NK-92 treated with Interleukin-12 subunit alpha and Interleukin-12 subunit beta, amount 100 ng/mL, for 24 hours (cell line): ENCODE measurements around the gene MRFAP1.
"Not testable (repeated sequence)": the region's sequence is repeated elsewhere in the genome, so short reads cannot be mapped to it uniquely, and the experiment has no call there.

Experiments
- DNase-seq: peaks from one replicate; lab custom pipeline; 2025; lab: John Stamatoyannopoulos, UW

Gene MRFAP1

DNA sequence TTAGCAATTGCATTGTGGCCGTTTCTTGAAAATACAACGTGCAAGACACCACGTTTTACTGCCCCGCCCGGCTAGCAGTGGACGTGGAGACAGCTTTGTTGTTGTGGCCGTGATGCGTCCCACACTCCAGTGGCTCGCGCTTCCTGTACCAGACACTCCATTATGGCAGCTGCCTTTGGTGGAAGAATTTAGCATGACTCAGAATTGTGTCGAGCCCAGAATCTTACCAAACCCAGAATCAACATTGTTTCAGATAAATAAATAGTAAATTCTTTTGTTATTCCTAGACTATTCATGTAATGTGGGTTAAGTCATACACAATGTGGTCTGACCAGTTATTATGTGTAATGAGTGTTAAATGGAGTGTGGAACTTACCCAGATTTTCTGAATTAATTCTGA is 27.9 kb downstream of the MRFAP1 start:
- DNase-seq: no peak

DNA sequence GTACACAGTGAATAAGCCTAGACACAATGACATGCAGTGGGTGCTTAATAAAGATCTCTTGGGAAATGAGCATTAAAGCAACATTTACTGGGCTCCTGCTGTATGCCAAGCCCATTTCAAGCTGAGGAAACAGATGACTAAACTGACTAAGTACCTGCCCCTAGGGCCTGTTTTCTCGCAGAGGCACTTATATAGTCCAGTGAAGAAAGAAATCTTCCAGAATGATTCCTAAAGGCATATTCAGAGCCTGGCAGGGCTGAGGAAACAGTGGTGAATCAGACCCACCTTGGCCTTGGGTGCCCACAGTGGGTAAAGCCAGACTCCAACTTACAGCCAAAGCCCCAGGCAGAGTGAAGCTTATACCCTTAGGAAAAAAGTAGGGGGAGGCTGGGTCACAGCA is 31.2 kb downstream of the MRFAP1 start:
- DNase-seq: no peak

GRCh38 chr4:6672131-6672530 is 31.6 kb downstream of the MRFAP1 start:
- DNase-seq: no peak

GRCh38 chr4:6672541-6673190 is 32.2 kb downstream of the MRFAP1 start:
- not testable (repeated sequence) for DNase-seq

GRCh38 chr4:6673191-6673659 is 32.7 kb downstream of the MRFAP1 start:
- DNase-seq: not testable (repeated sequence)

DNA sequence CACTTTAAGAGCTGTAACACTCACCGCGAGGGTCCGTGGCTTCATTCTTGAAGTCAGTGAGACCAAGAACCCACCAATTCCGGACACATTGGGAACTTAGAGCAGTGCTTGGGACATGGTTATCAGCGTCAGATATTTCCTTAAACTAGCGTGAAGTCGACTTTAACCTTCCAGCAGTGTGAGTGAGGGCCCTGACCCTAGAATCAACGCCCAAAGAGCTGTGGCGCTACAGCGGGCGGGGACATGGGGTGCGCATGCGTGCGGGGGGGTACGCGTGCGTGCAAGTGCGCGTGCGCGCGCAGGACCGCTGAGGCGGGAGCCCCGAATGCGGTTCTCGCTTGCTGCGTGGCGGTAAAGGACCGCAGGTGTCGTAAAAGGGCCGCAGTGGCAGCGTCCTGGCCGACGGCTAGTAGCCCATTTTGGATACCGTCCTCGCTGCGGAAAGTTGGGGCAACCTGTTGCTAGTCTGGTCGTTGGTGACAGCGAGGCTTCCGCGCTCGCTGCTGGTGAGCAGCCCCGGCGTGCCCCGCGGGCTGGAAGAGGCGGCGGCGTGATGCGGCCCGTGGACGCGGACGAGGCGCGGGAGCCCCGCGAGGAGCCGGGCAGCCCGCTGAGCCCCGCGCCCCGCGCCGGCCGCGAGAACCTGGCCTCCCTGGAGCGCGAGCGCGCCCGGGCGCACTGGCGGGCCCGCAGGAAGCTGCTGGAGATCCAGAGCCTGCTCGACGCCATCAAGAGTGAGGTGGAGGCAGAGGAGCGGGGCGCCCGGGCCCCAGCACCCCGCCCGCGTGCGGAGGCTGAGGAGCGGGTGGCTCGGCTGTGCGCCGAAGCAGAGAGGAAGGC is 33.4 kb downstream of the MRFAP1 start:
- DNase-seq: peak; percentile 90

DNA sequence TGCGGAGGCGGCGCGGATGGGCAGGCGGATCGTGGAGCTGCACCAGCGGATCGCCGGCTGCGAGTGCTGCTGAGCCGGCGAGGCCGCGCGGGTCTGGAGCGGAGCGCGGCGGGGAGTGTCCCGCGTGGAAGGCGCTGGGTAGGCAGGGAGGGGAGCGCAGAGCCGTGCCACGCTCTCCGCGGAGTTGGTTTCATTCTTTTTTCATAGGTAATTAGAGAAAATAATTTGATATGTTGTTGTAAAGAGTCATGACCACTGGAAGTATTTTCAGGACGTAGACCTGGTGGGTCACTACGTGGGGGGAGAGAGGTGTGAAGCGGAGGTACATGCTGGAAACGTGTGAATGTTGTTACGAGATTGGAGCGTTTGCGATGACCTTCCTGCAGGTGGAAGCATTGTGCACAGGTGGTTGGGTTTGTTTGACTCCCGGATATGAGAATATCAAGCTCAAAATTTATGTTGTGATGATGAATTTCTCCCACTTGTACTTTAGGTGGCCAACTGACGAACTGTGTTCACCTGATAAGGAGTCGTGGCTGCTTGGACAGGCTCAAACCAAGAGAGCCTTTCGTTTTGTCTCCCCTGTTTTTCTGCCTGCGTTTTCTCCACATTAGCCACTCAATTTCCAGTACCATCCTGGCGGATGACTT is 34.1 kb downstream of the MRFAP1 start:
- DNase-seq: peak; percentile 45

- DNase-seq: no peak
Observed at GRCh38 chr4:6676722-6677558, 36.5 kb downstream of the MRFAP1 start.

- DNase-seq: no peak
Observed at GRCh38 chr4:6680372-6681034, 40.0 kb downstream of the MRFAP1 start.

- no peak for DNase-seq
Observed at GRCh38 chr4:6681191-6681590, 40.7 kb downstream of the MRFAP1 start.

GRCh38 chr4:6682862-6683590 is 42.5 kb downstream of the MRFAP1 start:
- DNase-seq: no peak

GRCh38 chr4:6684656-6685055 is 44.2 kb downstream of the MRFAP1 start:
- DNase-seq: no peak

DNA sequence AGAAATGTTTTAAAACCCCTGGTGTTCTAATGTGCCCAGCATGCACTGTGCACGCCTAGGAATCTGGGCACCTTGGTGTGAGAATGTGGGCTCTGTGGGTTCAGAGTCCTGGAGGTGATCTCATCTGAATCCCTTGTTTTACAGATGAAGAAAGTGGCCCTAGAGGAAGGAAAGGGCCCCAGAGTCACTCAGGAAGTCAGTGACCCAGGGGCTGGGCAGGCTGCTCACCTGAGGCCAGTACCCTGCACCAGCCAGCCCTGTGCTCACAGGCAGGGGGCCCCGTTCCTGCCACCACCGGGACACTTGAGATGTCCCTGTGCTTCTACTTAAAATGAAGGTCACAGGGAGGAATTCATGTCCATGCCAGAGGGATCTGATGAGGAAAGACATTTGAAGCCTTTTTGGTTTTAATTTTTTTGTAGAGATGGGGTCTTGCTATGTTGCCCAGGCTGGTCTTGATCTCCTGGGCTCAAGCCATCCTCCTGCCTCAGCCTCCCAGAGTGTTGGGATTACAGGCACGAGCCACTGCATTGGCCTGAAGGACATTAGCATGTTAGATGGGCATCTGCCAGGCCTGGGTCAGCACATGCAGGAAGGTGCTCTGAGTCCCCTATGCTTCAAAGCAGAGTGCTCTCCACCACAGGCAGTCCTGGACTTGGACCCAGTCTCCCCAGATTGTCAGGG is 45.8 kb downstream of the MRFAP1 start:
- no peak for DNase-seq

DNA sequence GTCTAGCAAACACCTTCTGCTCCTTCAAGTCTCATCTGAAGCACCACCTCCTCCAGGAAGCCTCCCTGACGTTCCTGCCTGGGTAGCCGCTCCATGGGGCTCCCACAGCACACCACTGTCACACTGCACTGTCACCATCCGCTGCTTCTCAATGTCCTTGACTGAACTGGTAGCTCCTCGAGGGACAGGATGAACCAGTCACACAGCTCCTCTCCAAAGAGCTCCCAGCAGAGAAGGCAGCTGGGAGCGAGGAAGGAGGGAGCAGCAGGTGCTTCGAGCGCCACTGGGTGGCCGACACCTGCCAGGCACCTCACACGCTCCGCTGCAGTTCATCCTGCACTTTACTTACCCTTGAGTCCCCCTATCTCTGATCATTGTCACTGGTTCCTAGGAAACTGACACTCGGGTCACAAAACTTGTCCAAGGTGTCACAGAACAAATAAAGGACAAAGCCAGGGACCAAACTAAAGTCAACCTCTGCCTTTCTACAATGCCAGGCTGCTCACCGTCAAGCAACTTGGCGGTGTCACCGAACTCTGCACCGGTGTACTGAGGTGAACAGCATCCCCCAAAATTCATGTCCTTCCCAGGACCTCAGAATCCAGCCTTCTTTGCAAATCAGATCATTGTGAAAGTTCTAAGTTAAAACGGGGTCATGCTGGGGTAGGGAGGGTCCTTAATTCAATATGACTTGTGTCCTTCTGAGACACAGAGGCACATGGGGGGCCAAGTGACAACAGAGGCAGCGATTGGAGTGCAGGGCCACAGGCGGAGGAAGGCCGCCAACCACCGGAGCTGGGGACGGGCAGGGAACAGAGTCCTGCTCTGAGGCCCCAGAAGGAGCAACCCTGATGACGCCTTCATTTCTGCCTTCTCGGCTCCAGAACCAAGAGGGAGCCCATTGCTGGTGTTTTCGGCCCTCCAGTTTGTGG is 47.7 kb downstream of the MRFAP1 start:
- DNase-seq: no peak

DNA sequence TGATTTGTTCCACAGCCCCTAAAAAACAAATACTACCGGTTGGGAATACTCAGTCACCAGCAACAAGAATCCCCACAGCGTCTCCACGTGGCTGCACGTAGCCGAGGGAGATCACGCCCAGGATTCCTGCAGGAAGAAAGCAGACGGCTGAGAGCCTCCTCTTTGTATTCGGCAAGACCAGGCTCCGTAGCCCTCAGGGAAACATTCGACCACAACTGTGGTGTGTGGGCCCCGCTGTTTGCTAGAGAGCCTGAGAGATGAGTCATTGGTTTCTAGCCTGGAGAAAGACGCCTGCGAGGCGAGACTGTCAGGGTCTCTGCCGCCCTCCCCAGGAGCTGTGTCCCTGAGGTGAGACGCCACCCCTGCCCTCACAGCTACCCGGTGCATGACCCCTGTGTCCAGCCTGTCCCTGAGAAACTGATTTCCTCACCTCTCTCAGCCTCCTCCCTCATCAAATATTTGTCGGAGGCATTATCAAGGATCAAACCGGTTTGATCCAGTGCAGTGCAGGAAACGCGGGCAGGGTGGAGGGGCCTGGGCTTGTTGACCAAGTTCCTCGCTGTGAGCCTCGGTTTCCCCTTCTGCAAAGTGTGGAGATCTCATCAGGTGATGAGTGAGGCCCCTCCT is 48.5 kb downstream of the MRFAP1 start:
- peak; percentile 71 for DNase-seq

GRCh38 chr4:6689506-6689960 is 49.0 kb downstream of the MRFAP1 start:
- no peak for DNase-seq
